Mesenchymal stem cell (in vitro differentiated cells and primary cell): ENCODE results near the gene AHRR.
"Not testable (repeated sequence)": the region's sequence is repeated elsewhere in the genome, so short reads cannot be mapped to it uniquely, and the experiment has no call there.

Source experiments
- DNase-seq: peaks from one replicate; pipeline ENCODE4 v3.0.0-alpha.2; 2013
- H2AFZ ChIP-seq: one replicate; pipeline ENCODE4 v1.6.1; 2013; ENCODE audit warnings: low read depth, mild to moderate bottlenecking, control low read depth, inconsistent platforms, low read length, moderate library complexity
- H2AK5ac ChIP-seq: 2 replicates; pipeline ENCODE4 v1.6.1; 2013; ENCODE audit warnings: low read length, moderate library complexity, mild to moderate bottlenecking, inconsistent platforms; ENCODE audit not compliant: severe bottlenecking
- H2BK120ac ChIP-seq: one replicate; pipeline ENCODE4 v1.6.1; 2013; ENCODE audit warnings: low read depth, mild to moderate bottlenecking, inconsistent platforms, low read length, moderate library complexity
- H2BK12ac ChIP-seq, 2 experiments: one replicate each; pipeline ENCODE4 v1.6.1; 2013; ENCODE audit warnings: inconsistent platforms in 2 of 2, low read length in 2 of 2, mild to moderate bottlenecking in 2 of 2, moderate library complexity in 2 of 2, control low read depth in 1 of 2
- H2BK15ac ChIP-seq: one replicate; pipeline ENCODE4 v1.6.1; 2013; ENCODE audit warnings: mild to moderate bottlenecking, low read depth, inconsistent platforms; ENCODE audit not compliant: poor library complexity, severe bottlenecking
- H2BK5ac ChIP-seq: 2 replicates; pipeline ENCODE4 v1.6.1; 2013; ENCODE audit warnings: low read depth, mild to moderate bottlenecking, low read length, control low read depth, inconsistent platforms; ENCODE audit not compliant: poor library complexity, severe bottlenecking
- H3K14ac ChIP-seq, 2 experiments: one replicate each; pipeline ENCODE4 v1.6.1; 2013; ENCODE audit warnings: inconsistent platforms in 2 of 2, low read length in 2 of 2, control low read depth in 1 of 2, mild to moderate bottlenecking in 1 of 2, moderate library complexity in 1 of 2
- H3K18ac ChIP-seq, 2 experiments: one replicate each; pipeline ENCODE4 v1.6.1; 2013; ENCODE audit warnings: inconsistent platforms in 2 of 2, low read length in 2 of 2, control low read depth in 1 of 2, low read depth in 1 of 2, mild to moderate bottlenecking in 1 of 2
- H3K23ac ChIP-seq, 2 experiments: one replicate each; pipeline ENCODE4 v1.6.1; 2013; ENCODE audit warnings: inconsistent platforms in 2 of 2, low read length in 2 of 2, mild to moderate bottlenecking in 2 of 2, moderate library complexity in 2 of 2, control low read depth in 1 of 2
- H3K27ac ChIP-seq: 2 replicates; pipeline ENCODE4 v1.5.1; 2013; ENCODE audit warnings: mild to moderate bottlenecking, moderate library complexity, low read length, control low read depth, inconsistent platforms; ENCODE audit not compliant: poor library complexity, severe bottlenecking
- H3K27me3 ChIP-seq, 2 experiments: 2 replicates each; pipeline versions ENCODE4 v1.6.1 to v1.7.0; 2013; ENCODE audit warnings: low read length in 2 of 2, mild to moderate bottlenecking in 2 of 2, moderate library complexity in 2 of 2, control low read depth in 1 of 2, inconsistent platforms in 1 of 2; ENCODE audit not compliant: control insufficient read depth in 1 of 2, insufficient read depth in 1 of 2
- H3K36me3 ChIP-seq, 2 experiments: 2 replicates each; pipeline versions ENCODE4 v1.6.1 to v1.7.0; 2013; ENCODE audit warnings: low read length in 2 of 2, control low read depth in 1 of 2, inconsistent platforms in 1 of 2, low read depth in 1 of 2, mild to moderate bottlenecking in 1 of 2; ENCODE audit not compliant: insufficient read depth in 2 of 2, control insufficient read depth in 1 of 2
- H3K4ac ChIP-seq, 2 experiments: one replicate each; pipeline ENCODE4 v1.6.1; 2013; ENCODE audit warnings: inconsistent platforms in 2 of 2, low read length in 2 of 2, mild to moderate bottlenecking in 2 of 2, moderate library complexity in 2 of 2, control low read depth in 1 of 2, low read depth in 1 of 2
- H3K4me1 ChIP-seq: 2 replicates; pipeline ENCODE4 v1.6.1; 2013; ENCODE audit warnings: low read depth, low read length, control low read depth; ENCODE audit not compliant: control insufficient read depth, insufficient read depth
- H3K4me2 ChIP-seq: 2 replicates; pipeline ENCODE4 v1.6.1; 2013; ENCODE audit warnings: low read length, mild to moderate bottlenecking, inconsistent platforms; ENCODE audit not compliant: poor library complexity, severe bottlenecking
- H3K4me3 ChIP-seq, 2 experiments: 2 replicates each; pipeline versions ENCODE4 v1.5.1 to v1.7.0; 2013; ENCODE audit warnings: low read length in 2 of 2, mild to moderate bottlenecking in 2 of 2, control low read depth in 1 of 2, low read depth in 1 of 2; ENCODE audit not compliant: insufficient read depth in 1 of 2
- H3K79me1 ChIP-seq: replicated peaks from 2 replicates; pipeline ENCODE4 v1.6.1; 2013; ENCODE audit warnings: mild to moderate bottlenecking, control low read depth, low read length, inconsistent platforms; ENCODE audit not compliant: poor library complexity, severe bottlenecking
- H3K9ac ChIP-seq: 2 replicates; pipeline ENCODE4 v1.7.0; 2013; ENCODE audit warnings: mild to moderate bottlenecking, low read length, moderate library complexity
- H3K9me3 ChIP-seq: 2 replicates; pipeline ENCODE4 v1.7.0; 2013; ENCODE audit warnings: mild to moderate bottlenecking, low read length; ENCODE audit not compliant: control insufficient read depth
- H4K8ac ChIP-seq: one replicate; pipeline ENCODE4 v1.6.1; 2013; ENCODE audit warnings: inconsistent platforms, mild to moderate bottlenecking, low read length, moderate library complexity
- H4K91ac ChIP-seq: one replicate; pipeline ENCODE4 v1.6.1; 2013; ENCODE audit warnings: mild to moderate bottlenecking, low read length, inconsistent platforms
- WGBS: methylation state at CpG from one replicate; pipeline ENCODE4 v1.1.7; 2013; ENCODE audit warnings: mixed read lengths; 5-methylcytosine and 5-hydroxymethylcytosine counted together

Gene AHRR

GRCh38 chr5:296954-297353, 24.6 kb upstream of the AHRR start:
- H3K27ac ChIP-seq, H4K8ac ChIP-seq, H2AFZ ChIP-seq, H3K14ac ChIP-seq, H3K9me3 ChIP-seq, H2BK120ac ChIP-seq, H3K27me3 ChIP-seq, H3K9ac ChIP-seq, H4K91ac ChIP-seq, H2BK5ac ChIP-seq, H2AK5ac ChIP-seq, H3K23ac ChIP-seq, H3K18ac ChIP-seq, H2BK12ac ChIP-seq, H3K4ac ChIP-seq, H2BK15ac ChIP-seq, H3K4me3 ChIP-seq, H3K4me2 ChIP-seq: not testable (repeated sequence)
- H3K79me1 ChIP-seq, result peaks cover 12% of the 10 kb centered on the region
- DNase-seq, result peak; percentile 93
- peaks cover 4 to 12% of the 10 kb centered on the region in 2 experiments for H3K36me3 ChIP-seq
- WGBS, result 21% methylated on average over 11 of the region's 16 CpGs
- H3K4me1 ChIP-seq, result peaks cover 16% of the 10 kb centered on the region

- not testable (repeated sequence) for H2BK15ac ChIP-seq, H2AFZ ChIP-seq, H3K18ac ChIP-seq, H3K4me3 ChIP-seq, H3K4ac ChIP-seq, H3K4me2 ChIP-seq, H2AK5ac ChIP-seq, H2BK12ac ChIP-seq, H3K9ac ChIP-seq, H3K9me3 ChIP-seq, H3K27ac ChIP-seq, H4K8ac ChIP-seq, H3K23ac ChIP-seq, DNase-seq, H2BK120ac ChIP-seq, H2BK5ac ChIP-seq, H4K91ac ChIP-seq, H3K27me3 ChIP-seq, H3K14ac ChIP-seq
- 62% methylated on average over 3 of the region's 6 CpGs for WGBS
- Histone ChIP-seq H3K4me1 (peaks cover 21% of the 10 kb centered on the region), H3K36me3 (peaks cover 4 to 12% of the 10 kb centered on the region in 2 experiments), H3K79me1 (peaks cover 12% of the 10 kb centered on the region)
Measured at GRCh38 chr5:297448-297847, 24.1 kb upstream of the AHRR start.

- not testable (repeated sequence) for H2BK12ac ChIP-seq, H2AFZ ChIP-seq, H3K4me2 ChIP-seq, H2BK120ac ChIP-seq, H3K4me3 ChIP-seq, H3K4ac ChIP-seq, H3K36me3 ChIP-seq, H2AK5ac ChIP-seq, H4K91ac ChIP-seq, DNase-seq, H3K79me1 ChIP-seq, H2BK5ac ChIP-seq, H2BK15ac ChIP-seq, H4K8ac ChIP-seq, H3K27me3 ChIP-seq, H3K14ac ChIP-seq, H3K27ac ChIP-seq, H3K9me3 ChIP-seq, H3K9ac ChIP-seq, H3K18ac ChIP-seq, H3K23ac ChIP-seq
- peaks cover 27% of the 10 kb centered on the region for H3K4me1 ChIP-seq
- WGBS, result 92% methylated on average over 12 of the region's 14 CpGs
Measured at GRCh38 chr5:297991-298736, 23.4 kb upstream of the AHRR start.

- Histone ChIP-seq H3K4ac (no peak overlapping the region), H3K23ac (no peak overlapping the region), H2BK5ac (no peak overlapping the region), H3K14ac (no peak overlapping the region), H3K9me3 (no peaks in the 10 kb centered on the region), H3K18ac (no peak overlapping the region), H3K4me3 (no peak overlapping the region), H3K4me1 (peaks cover 28% of the 10 kb centered on the region), H3K4me2 (no peak overlapping the region), H3K9ac (no peak overlapping the region), H2AK5ac (no peak overlapping the region), H2AFZ (no peak overlapping the region), H2BK12ac (no peak overlapping the region), H2BK15ac (no peak overlapping the region), H3K36me3 (peaks cover 0 to 6% of the 10 kb centered on the region in 2 experiments), H4K8ac (no peak overlapping the region), H3K27ac (no peak overlapping the region), H4K91ac (no peak overlapping the region), H3K79me1 (peaks cover 7% of the 10 kb centered on the region), H3K27me3 (no peaks in the 10 kb centered on the region), H2BK120ac (no peak overlapping the region)
- no CpG with 5 or more reads among the region's 2 CpGs for WGBS
- DNase-seq, result no peak
Measured at GRCh38 chr5:298737-299125, 22.8 kb upstream of the AHRR start.
